ENCODE measurements around the gene NID2. TPM values are rescaled to one million over a fixed set of nuclear protein-coding genes. Genes with fewer than 3 reads are reported as not detected.

Gene NID2
- total RNA-seq, 1 experiment from 2014 or later, result 6.6 TPM

- peaks cover 4 to 7% of the 10 kb centered on the region in 2 experiments; a peak in 3 of 4 replicates for H3K4me1 Mint-ChIP-seq
- Histone ChIP-seq H3K18ac (ENCODE audit: insufficient read length, low read depth, low read length) (no peak overlapping the region), H3K23me2 (ENCODE audit: insufficient read length, low read depth, low read length, poor library complexity, severe bottlenecking) (no peaks in the 10 kb centered on the region), H2BK12ac (ENCODE audit: insufficient read length, low read depth, low read length) (no peak overlapping the region), H3K23ac (ENCODE audit: insufficient read length, low read depth, low read length) (no peak overlapping the region), H3K27me3 (ENCODE audit: insufficient read depth, low read length) (no peaks in the 10 kb centered on the region), H2BK15ac (ENCODE audit: low read depth, low read length) (no peak overlapping the region), H2AK5ac (ENCODE audit: insufficient read length, low read length) (no peak overlapping the region), H4K5ac (ENCODE audit: insufficient read length, low read depth, low read length) (no peak overlapping the region), H3K9me3 (ENCODE audit: control insufficient read depth, low read depth, low read length) (no peaks in the 10 kb centered on the region), H2AFZ (ENCODE audit: low read length) (no peak overlapping the region), H4K91ac (ENCODE audit: insufficient read length, low read depth, low read length) (no peak overlapping the region), H2BK120ac (ENCODE audit: low read depth, low read length, poor library complexity, severe bottlenecking) (no peak overlapping the region), H3K14ac (ENCODE audit: insufficient read depth, low read length) (no peak overlapping the region), H3K4me1 (ENCODE audit: insufficient read depth, low read length) (0 out of 2 replicates have a peak, but pooled peaks cover 2% of the 10 kb centered on the region), H3K4me2 (ENCODE audit: insufficient read depth, insufficient read length, low read length) (no peak overlapping the region), H3K9ac (ENCODE audit: extremely low read depth, insufficient read length, low read length) (no peak overlapping the region), H3K56ac (ENCODE audit: insufficient read length, low read depth, low read length) (no peak overlapping the region), H2BK5ac (ENCODE audit: insufficient read length, low read length) (no peak overlapping the region), H3K27ac (ENCODE audit: insufficient read length, low read depth, low read length) (no peak overlapping the region), H3T11ph (ENCODE audit: low read length) (no peak overlapping the region), H3K4ac (ENCODE audit: low read depth, low read length) (no peak overlapping the region), H4K20me1 (ENCODE audit: control insufficient read depth, insufficient read depth, insufficient read length) (no peaks in the 10 kb centered on the region), H3K79me1 (ENCODE audit: insufficient read depth, low read depth, low read length, poor library complexity, severe bottlenecking) (no peaks in the 10 kb centered on the region), H4K8ac (replicated peaks; ENCODE audit: insufficient read length, low read depth, low read length) (no peak overlapping the region), H3K79me2 (ENCODE audit: insufficient read depth, low read length) (no peaks in the 10 kb centered on the region), H2BK20ac (ENCODE audit: low read depth, low read length, poor library complexity, severe bottlenecking) (no peak overlapping the region)
- H3K36me3 Mint-ChIP-seq (ENCODE audit: insufficient read depth in 1 of 3, low read depth in 3 of 3), result no peaks in the 10 kb centered on the region
- DNase-seq, result no peak
- TF ChIP-seq, protein P1, sequence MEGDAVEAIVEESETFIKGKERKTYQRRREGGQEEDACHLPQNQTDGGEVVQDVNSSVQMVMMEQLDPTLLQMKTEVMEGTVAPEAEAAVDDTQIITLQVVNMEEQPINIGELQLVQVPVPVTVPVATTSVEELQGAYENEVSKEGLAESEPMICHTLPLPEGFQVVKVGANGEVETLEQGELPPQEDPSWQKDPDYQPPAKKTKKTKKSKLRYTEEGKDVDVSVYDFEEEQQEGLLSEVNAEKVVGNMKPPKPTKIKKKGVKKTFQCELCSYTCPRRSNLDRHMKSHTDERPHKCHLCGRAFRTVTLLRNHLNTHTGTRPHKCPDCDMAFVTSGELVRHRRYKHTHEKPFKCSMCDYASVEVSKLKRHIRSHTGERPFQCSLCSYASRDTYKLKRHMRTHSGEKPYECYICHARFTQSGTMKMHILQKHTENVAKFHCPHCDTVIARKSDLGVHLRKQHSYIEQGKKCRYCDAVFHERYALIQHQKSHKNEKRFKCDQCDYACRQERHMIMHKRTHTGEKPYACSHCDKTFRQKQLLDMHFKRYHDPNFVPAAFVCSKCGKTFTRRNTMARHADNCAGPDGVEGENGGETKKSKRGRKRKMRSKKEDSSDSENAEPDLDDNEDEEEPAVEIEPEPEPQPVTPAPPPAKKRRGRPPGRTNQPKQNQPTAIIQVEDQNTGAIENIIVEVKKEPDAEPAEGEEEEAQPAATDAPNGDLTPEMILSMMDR (conservative IDR thresholded peaks at IDR 0.05), result no peak
- no peak overlapping the region for H3K27ac Mint-ChIP-seq
- H3K4me3 Mint-ChIP-seq, result no peak overlapping the region
- H3K27me3 Mint-ChIP-seq (ENCODE audit: low read depth), result no peaks in the 10 kb centered on the region
- WGBS (ENCODE audit: extremely low coverage, insufficient read length, low lambda C conversion rate), result no CpG with 5 or more reads among the region's 8 CpGs
- no peaks in the 10 kb centered on the region for H3K9me3 Mint-ChIP-seq
Measured at GRCh38 chr14:52103416-52103815, 34.6 kb upstream of the NID2 start.

Measured in H9 (cell line).